Astrocyte (in vitro differentiated cells and primary cell): ENCODE data around the gene CCDC57.

Experiments used
- EZH2 ChIP-seq: IDR thresholded peaks from 2 replicates; pipeline ENCODE4 v1.6.1; 2012; ENCODE audit warnings: mild to moderate bottlenecking, low read length, inconsistent platforms; ENCODE audit not compliant: insufficient read depth
- TF ChIP-seq, protein P1 (sequence below): IDR thresholded peaks from 2 replicates; pipeline ENCODE4 v1.5.1; 2011; ENCODE audit warnings: low read depth, mild to moderate bottlenecking, inconsistent platforms, low read length, moderate library complexity; ENCODE audit not compliant: insufficient read depth

DNA sequence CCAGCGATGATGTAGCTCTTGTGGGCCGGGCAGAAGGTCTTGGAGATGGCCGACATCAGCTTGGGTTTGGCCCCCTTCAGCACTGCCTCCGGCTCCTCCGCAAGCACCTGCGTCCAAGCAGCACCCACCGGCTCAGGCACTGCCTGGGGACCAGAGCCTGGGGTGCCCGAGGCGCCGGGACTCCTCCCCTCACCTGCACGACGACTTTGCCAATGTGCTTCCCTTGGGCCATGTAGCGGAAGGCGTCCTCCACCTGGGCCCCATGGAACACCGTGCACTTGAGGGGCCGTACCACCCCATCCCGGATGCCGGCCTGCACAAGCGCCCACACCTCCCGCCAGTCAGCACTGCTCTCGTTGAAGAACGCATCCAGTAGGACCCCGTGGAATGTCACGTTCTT lies 129.6 kb downstream of the CCDC57 start:
- no peak for TF ChIP-seq EZH2
- TF ChIP-seq, protein P1, sequence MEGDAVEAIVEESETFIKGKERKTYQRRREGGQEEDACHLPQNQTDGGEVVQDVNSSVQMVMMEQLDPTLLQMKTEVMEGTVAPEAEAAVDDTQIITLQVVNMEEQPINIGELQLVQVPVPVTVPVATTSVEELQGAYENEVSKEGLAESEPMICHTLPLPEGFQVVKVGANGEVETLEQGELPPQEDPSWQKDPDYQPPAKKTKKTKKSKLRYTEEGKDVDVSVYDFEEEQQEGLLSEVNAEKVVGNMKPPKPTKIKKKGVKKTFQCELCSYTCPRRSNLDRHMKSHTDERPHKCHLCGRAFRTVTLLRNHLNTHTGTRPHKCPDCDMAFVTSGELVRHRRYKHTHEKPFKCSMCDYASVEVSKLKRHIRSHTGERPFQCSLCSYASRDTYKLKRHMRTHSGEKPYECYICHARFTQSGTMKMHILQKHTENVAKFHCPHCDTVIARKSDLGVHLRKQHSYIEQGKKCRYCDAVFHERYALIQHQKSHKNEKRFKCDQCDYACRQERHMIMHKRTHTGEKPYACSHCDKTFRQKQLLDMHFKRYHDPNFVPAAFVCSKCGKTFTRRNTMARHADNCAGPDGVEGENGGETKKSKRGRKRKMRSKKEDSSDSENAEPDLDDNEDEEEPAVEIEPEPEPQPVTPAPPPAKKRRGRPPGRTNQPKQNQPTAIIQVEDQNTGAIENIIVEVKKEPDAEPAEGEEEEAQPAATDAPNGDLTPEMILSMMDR = no peak
